Right cardiac atrium (tissue), 5 donors: ENCODE results near the gene CMBL. TPM values are rescaled to one million over a fixed set of nuclear protein-coding genes. Genes with fewer than 3 reads are reported as not detected.
"Not testable (repeated sequence)": the region's sequence is repeated elsewhere in the genome, so short reads cannot be mapped to it uniquely, and the experiment has no call there.

Experiments used
- ATAC-seq, 2 donors: fragments of 200-7000 bp; cut with Tn5 transposase; one replicate each; pipeline versions ENCODE4 v1.8.0 to v1.9.1; 2020; ENCODE audit warnings: moderate library complexity in 2 of 2, mild to moderate bottlenecking in 1 of 2
- DNase-seq, 3 donors: peaks; one replicate each; pipeline ENCODE4 v3.0.0-alpha.2; 2020
- H3K27ac ChIP-seq: one replicate; pipeline ENCODE4 v1.5.1; 2013; ENCODE audit warnings: mild to moderate bottlenecking, low read length, control low read depth, moderate library complexity
- H3K27me3 ChIP-seq: one replicate; pipeline ENCODE4 v1.6.1; 2013; ENCODE audit not compliant: control insufficient read depth, insufficient read depth
- H3K4me1 ChIP-seq: one replicate; pipeline ENCODE4 v1.6.1; 2013; ENCODE audit warnings: low read length; ENCODE audit not compliant: control insufficient read depth, insufficient read depth
- H3K4me3 ChIP-seq: one replicate; pipeline ENCODE4 v1.5.1; 2013; ENCODE audit warnings: low read length, control low read depth
- H3K9me3 ChIP-seq: one replicate; pipeline ENCODE4 v1.6.1; 2013; ENCODE audit warnings: low read length; ENCODE audit not compliant: control insufficient read depth
- WGBS: extraction: QIAGEN DNeasy Blood & Tissue Kit; methylation state at CpG from one replicate; pipeline ENCODE4 v1.1.7; 2013; 5-methylcytosine and 5-hydroxymethylcytosine counted together
- intact Hi-C, 4 donors: fragments of 100-400 bp; cut with DNase I; formaldehyde crosslinking; loops; one replicate each; pipeline versions ENCODE4 v1.11.0 to v1.14.0; 2022 to 2023
- polyA plus RNA-seq: library from polyadenylated mRNA; stranded (reverse); fragments of 200-250 nt; gene quantifications from one replicate; pipeline ENCODE4 v1.2.3, GENCODE V29; 2013
- total RNA-seq, 4 donors: library from RNA; stranded (reverse); fragmentation: NEBNext Ultra II Directional; extraction: Animal tissue kit (Norgen Biotek cat#: 25700); gene quantifications; one replicate each; pipeline ENCODE4 v1.2.1, GENCODE V29; 2021
- donor health status: healthy with polysubstance abuse.
- donor health status: DM: no; HTN: yes; CAD: no.
- donor health status: DM: no; HTN: no; CAD: no.
- donor health status: DM: no; HTN: yes; CAD: no; lungs with severe emphysema.
- donor health status: DM: yes; HTN: yes; CAD: no.

Gene CMBL
- total and polyA plus RNA-seq, 5 donors: 30.2 to 55.3 (median 46.8) TPM

DNA sequence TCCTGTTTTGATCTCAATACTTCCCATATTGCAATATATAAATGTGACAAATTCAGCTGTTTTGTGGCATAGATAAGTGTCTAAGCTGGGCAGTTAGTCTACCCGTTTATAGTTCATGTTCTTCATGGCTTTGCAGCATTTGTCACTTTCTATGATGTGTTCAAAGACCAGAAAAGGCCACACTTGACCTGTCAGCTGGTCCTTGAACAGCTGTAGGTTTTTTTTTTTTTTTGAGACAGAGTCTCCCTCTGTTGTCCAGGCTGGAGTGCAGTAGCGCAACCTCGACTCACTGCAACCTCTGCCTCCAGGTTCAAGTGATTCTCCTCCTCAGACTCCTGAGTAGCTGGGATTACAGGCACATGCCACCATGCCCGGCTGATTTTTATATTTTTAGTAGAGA, 28.4 kb downstream of the CMBL start:
- intact Hi-C loops: no loop called here
- Histone ChIP-seq H3K9me3 (no peaks in the 10 kb centered on the region), H3K4me3 (no peak overlapping the region), H3K27me3 (no peaks in the 10 kb centered on the region), H3K27ac (no peak overlapping the region), H3K4me1 (no peaks in the 10 kb centered on the region)
- DNase-seq (no peak), ATAC-seq (no peak)
- WGBS: 90% methylated on average over 4 of the region's 4 CpGs

DNA sequence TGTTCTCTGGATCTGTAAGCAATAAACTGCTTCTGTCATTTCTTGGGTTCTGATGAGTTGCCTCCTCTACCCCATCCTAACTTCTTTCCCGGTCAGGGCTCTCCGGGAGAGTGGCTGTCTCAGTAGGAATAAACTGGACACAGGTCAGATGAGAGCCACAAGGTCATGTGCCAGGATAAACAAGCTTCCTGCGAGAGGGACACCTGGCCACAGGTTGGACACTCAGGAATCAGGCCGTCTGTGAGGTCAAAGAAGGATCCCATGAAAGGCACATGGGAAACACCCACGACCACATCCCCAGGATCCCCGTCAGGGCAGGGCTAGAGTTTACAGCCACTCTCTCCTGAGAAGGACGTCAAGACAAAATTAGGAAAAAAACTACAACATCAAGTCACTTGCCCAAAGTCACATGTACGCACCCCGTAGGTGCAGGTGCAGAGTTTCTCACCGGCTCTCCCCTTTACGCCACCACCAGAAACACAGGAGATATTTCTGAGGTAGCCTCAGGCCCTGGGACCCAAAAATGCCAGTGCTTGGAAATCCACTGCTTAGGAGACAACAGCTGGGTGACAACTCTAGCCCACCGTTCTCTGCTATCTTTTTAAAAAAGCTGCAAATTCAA, 28.9 kb downstream of the CMBL start:
- H3K27ac ChIP-seq: no peak overlapping the region
- 90% methylated on average over 12 of the region's 12 CpGs for WGBS
- ATAC-seq: no peak
- H3K4me1 ChIP-seq: no peaks in the 10 kb centered on the region
- no peak for DNase-seq
- no peaks in the 10 kb centered on the region for H3K27me3 ChIP-seq
- H3K9me3 ChIP-seq: peaks cover under 1% of the 10 kb centered on the region
- intact Hi-C loops: no loop called here
- H3K4me3 ChIP-seq: no peak overlapping the region

DNA sequence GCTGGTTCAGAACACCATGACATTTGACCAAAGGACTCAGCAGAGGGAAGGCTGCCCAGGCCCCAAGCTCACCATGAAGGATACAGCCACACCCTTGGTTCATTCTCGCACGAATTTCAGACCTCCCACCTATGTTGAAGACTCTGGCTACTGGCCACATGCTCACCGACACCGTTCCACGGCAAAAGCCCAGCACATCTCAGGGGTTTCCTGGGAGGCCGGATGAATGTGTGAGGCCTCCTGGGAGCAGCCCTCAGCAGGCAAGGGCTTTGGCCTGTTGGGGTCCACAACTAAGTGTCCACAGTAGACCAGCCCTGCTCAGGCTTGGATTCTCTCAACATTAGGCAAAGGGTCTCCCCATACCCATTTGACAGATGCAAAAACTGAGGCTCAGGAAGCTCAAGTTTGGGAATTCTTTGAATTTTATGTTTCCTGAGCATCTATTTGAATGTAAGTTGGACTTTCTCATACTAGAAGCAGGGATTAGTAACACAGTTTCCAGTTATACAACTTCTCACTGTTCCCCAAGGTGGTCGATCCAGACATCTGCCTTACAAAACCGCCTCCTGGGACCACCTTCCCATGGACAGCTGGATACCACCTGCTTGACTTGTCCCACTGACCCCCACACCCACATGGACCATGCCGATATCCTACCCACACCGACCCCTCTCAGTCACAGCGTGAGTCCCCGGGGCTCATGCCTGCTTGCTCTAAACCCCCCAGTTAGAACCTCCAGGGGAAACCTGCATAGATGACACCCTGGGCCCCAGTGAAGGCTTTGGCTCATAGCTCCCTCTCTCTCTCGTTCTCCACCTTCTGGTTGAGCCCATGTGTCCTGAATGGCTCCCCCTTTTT, 29.7 kb downstream of the CMBL start:
- whole genome bisulfite sequencing: 93% methylated on average over 13 of the region's 13 CpGs
- no peaks in the 10 kb centered on the region for H3K4me1 ChIP-seq
- intact Hi-C loops: no loop called here
- no peak overlapping the region for H3K4me3 ChIP-seq
- no peaks in the 10 kb centered on the region for H3K27me3 ChIP-seq
- H3K27ac ChIP-seq: no peak overlapping the region
- ATAC-seq: peak in 1 of 2 donors; percentile 22
- peaks cover 1% of the 10 kb centered on the region for H3K9me3 ChIP-seq
- no peak for DNase-seq

DNA sequence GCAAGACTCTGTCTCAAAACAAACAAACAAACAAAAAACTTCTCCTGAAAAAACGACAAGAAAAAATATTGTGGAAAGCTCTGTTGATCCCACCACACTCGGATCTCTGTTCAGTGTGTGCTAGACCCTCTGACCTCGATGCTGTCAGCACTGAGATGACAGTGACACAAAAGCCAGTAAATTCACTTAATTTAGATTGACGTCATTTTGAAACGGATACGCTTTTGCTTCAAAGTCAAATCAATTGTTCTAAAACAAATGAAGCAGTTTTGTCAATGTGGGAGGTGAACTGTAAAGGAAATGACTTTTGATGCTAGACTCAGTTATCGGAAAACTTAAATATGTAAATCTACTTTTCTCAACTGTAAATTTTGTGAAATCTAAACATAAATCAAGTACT, 31.0 kb downstream of the CMBL start:
- H3K27ac ChIP-seq: no peak overlapping the region
- DNase-seq (no peak), ATAC-seq (no peak)
- H3K4me1 ChIP-seq: no peaks in the 10 kb centered on the region
- no peaks in the 10 kb centered on the region for H3K27me3 ChIP-seq
- H3K9me3 ChIP-seq: peaks cover 1% of the 10 kb centered on the region
- intact Hi-C loops: no loop called here
- WGBS: 70% methylated on average over 7 of the region's 7 CpGs
- no peak overlapping the region for H3K4me3 ChIP-seq

DNA sequence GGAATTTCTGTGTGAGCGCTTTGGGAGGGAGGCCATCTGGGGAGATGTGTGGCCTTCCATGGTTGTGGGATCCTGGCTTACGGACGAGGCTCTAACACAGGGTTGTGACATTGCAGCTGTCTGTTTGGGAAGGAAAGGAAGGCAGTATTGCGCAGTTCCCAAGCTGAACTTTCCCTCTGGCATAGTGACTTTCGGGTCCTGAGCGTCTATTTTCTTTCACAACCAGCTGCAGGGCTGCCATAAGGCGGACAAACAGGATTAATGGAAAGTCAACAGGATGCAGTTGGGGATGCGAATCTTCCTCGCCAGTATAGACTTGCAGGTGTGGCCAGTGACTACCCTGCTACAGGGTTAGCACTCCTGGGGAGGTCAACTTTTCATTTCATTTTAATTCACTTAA, 31.7 kb downstream of the CMBL start:
- H3K27me3 ChIP-seq: no peaks in the 10 kb centered on the region
- no peak overlapping the region for H3K4me3 ChIP-seq
- WGBS: 83% methylated on average over 9 of the region's 9 CpGs
- intact Hi-C loops: no loop called here
- H3K9me3 ChIP-seq: peaks cover 1% of the 10 kb centered on the region
- H3K4me1 ChIP-seq: no peaks in the 10 kb centered on the region
- H3K27ac ChIP-seq: no peak overlapping the region
- no peak for ATAC-seq
- DNase-seq: no peak

DNA sequence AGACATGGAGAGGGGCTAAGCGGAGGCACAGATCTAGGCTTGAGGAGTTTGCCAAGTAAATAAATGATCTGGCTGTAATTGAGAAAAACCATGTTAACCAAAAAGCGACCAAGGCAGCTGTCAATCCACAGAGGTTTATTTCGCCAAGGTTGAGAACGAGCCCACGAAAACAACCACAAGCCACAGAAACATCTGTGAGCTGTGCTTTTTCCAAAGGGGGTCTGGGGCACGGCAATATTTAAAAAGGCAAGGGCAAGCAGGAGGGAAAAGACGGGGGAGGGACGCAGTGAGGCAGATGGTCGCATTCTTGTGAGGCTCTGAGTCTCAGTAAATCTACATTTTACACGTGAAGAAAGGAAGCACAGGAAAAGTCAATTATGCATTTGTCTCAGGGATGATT, 32.2 kb downstream of the CMBL start:
- no peaks in the 10 kb centered on the region for H3K4me1 ChIP-seq
- DNase-seq (no peak), ATAC-seq (no peak)
- H3K27me3 ChIP-seq: no peaks in the 10 kb centered on the region
- H3K9me3 ChIP-seq: peaks cover 1% of the 10 kb centered on the region
- no peak overlapping the region for H3K4me3 ChIP-seq
- WGBS: 77% methylated on average over 10 of the region's 10 CpGs
- no peak overlapping the region for H3K27ac ChIP-seq
- intact Hi-C loops: no loop called here

DNA sequence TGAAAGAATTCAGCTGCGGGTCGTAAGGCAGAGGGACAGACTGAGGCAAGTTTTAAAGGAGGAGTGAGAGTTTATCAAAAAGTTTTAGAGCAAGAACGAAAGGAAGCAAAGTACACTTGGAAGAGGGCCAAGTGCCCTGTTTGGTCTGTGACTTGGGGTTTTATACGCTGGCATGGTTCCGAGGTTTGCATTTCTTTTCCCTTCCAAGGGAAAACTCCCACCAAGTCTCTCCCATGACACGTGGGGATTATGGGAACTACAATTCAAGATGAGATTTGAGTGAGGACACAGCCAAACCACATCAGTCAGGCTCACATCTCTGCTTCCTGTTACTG, 34.9 kb downstream of the CMBL start:
- WGBS: 57% methylated on average over 6 of the region's 6 CpGs
- H3K27ac ChIP-seq, H3K4me1 ChIP-seq, H3K4me3 ChIP-seq, ATAC-seq, intact Hi-C loops, H3K9me3 ChIP-seq, H3K27me3 ChIP-seq, DNase-seq: not testable (repeated sequence)

DNA sequence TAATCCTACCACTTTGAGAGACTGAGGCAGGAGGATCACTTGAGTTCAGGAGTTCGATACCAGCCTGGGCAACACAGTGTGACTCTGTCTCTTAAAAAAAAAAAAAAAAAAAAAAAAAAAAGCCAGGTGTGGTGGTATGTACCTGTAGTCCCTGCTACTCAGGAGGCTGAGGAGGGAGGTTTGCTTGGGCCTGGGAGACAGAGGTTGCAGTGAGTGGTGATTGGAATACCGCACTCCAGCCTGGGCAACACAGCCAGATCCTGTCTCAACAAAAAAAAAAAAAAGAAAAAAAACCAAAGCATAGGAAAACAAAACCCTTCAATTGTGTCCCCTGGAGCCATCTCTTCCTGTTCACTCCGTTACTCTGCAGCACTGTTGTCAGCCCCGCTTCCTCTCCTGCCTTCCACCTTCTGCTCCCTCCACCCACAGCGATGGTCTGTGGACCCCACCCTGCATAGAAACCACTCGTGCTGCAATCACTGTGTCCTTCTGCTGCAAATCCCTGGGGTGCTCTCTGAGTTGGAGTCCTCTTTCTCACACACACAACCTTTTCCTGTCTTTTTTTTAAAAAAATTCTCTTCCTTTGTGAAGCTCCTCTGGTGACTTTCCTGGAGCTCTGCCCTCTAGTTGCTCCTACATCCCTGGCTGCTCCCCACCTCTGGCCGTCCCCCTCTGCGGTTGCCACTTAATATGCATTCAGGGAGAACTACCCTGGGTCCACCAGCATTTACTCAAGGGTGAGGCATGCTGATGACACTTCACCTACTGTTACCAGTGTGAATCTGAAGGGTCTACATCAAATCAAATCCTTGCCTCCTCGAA, 35.4 kb downstream of the CMBL start:
- DNase-seq (peak in 1 of 3 donors; percentile 43), ATAC-seq (no peak)
- WGBS: 66% methylated on average over 9 of the region's 9 CpGs
- Histone ChIP-seq H3K27ac (no peak overlapping the region), H3K4me3 (no peak overlapping the region), H3K4me1 (no peaks in the 10 kb centered on the region), H3K27me3 (no peaks in the 10 kb centered on the region), H3K9me3 (peaks cover 5% of the 10 kb centered on the region)
- intact Hi-C loops: no loop called here

DNA sequence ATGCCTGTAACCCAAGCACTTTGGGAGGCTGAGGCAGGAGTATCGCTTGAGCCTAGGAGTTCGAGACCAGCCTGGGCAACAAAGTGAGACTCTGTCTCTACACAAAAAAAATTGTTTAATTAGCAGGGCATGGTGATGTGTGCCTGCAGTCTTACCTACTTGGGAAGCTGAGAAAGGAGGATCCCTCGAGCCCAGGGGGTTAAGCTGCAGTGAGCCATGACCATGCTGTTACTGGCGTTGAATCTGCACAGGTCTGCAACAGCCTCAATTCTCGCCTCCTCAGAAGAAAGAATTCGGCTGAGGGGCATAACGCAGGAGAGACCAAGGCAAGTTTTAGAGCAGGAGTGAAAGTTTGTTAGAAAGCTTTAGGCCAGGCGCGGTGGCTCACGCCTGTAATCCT, 39.6 kb downstream of the CMBL start:
- WGBS: 96% methylated on average over 10 of the region's 10 CpGs
- Histone ChIP-seq H3K9me3 (peaks cover 3% of the 10 kb centered on the region), H3K27me3 (no peaks in the 10 kb centered on the region), H3K4me3 (no peak overlapping the region), H3K4me1 (no peaks in the 10 kb centered on the region), H3K27ac (no peak overlapping the region)
- DNase-seq (no peak), ATAC-seq (no peak)
- intact Hi-C loops: no loop called here

DNA sequence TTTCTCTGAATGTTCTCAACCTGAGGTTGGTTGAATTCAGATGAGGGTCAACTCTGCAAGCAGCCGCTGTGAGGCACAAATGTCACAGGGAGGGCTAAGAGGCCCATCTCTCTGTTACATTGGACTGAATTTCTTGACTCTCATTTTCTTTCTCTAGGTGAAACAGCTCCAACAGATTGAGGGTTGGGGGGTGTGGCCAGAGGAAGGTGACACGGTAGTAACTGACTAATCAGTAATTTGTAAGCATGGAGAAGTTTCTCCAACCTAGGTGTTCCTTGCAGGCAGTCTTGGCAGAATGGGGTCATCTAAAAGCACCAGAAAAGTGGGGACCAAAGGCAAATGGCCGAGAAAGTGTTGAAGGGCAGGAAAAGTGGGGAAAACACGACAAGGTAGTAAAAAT, 40.9 kb downstream of the CMBL start:
- peaks cover 4% of the 10 kb centered on the region for H3K9me3 ChIP-seq
- H3K27ac ChIP-seq: no peak overlapping the region
- no peaks in the 10 kb centered on the region for H3K27me3 ChIP-seq
- H3K4me1 ChIP-seq: no peaks in the 10 kb centered on the region
- DNase-seq (no peak), ATAC-seq (no peak)
- 81% methylated on average over 4 of the region's 4 CpGs for WGBS
- no peak overlapping the region for H3K4me3 ChIP-seq
- intact Hi-C loops: no loop called here

DNA sequence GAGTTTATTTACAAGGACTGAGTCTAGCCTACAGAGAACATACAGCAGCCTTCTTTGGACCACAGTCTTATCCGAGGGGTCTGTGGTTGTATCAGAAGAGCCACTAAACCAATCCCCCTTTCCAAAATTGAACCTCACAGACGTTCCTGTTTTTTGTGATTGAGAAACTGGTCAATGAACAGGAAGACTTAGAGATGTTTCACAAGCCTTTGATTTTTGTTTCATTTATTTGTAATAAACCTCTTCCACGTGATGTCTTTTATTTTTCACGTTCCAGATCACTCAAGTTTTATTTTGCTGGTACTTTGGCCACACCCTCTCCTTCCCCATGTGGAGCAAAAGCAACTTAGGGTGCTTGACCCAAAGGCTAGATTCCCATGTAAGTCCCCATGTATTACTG, 41.6 kb downstream of the CMBL start:
- no peak for ATAC-seq

More for the DNA sequence above, 41.6 kb downstream of the CMBL start:
- no peak for DNase-seq
- intact Hi-C loops: no loop called here
- H3K27me3 ChIP-seq: no peaks in the 10 kb centered on the region
- peaks cover 4% of the 10 kb centered on the region for H3K9me3 ChIP-seq
- no peak overlapping the region for H3K27ac ChIP-seq
- WGBS: 64% methylated on average over 4 of the region's 4 CpGs
- no peaks in the 10 kb centered on the region for H3K4me1 ChIP-seq
- H3K4me3 ChIP-seq: no peak overlapping the region
